Measurements from ENCODE around the gene SLC5A4. TPM values are rescaled to one million over a fixed set of nuclear protein-coding genes. Genes with fewer than 3 reads are reported as not detected.

SLC5A4 gene
- total RNA-seq, 2 experiments from 2014 or later = not detected

- H3K27me3 Mint-ChIP-seq = peaks cover 37% of the 10 kb centered on the region
- H3K27ac Mint-ChIP-seq = no peak overlapping the region
- POLR2A ChIA-PET = no interaction called here
- CTCF ChIA-PET = no interaction called here
- no peaks in the 10 kb centered on the region for H3K36me3 Mint-ChIP-seq (ENCODE audit: low read depth)
- peaks cover 6% of the 10 kb centered on the region for H3K4me1 Mint-ChIP-seq
- no peak overlapping the region for H3K4me3 Mint-ChIP-seq
- no peaks in the 10 kb centered on the region for H3K9me3 Mint-ChIP-seq
- no peak for DNase-seq
These were observed 579 bp upstream of the SLC5A4 start for GRCh38 chr22:32255726-32256125.

GRCh38 chr22:32249231-32249630, 5.9 kb downstream of the SLC5A4 start:
- no peaks in the 10 kb centered on the region for H3K9me3 Mint-ChIP-seq
- no peak overlapping the region for H3K4me3 Mint-ChIP-seq
- H3K27ac Mint-ChIP-seq = no peak overlapping the region
- CTCF ChIA-PET = no interaction called here
- POLR2A ChIA-PET = no interaction called here
- H3K36me3 Mint-ChIP-seq (ENCODE audit: low read depth) = no peaks in the 10 kb centered on the region
- peaks cover 20% of the 10 kb centered on the region for H3K27me3 Mint-ChIP-seq
- H3K4me1 Mint-ChIP-seq = no peaks in the 10 kb centered on the region
- no peak for DNase-seq

DNA sequence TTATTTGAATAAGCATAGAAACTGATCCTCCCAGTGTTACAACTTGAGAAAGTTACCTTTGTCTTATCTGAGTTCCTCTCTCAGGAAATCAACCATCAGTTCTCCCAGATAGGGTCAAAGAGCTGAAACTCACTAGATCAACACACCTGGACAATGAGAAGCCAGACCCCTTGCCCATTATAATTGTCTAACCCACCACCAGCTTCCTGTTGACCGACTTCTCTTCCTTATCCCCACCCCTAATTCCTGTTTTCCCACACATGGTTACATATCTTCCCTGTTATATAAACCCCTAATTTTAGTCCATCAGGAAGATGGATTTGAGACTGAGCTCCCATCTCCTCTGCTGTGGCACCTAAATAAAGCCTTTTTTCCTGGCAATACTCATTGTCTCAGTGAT, 6.9 kb downstream of the SLC5A4 start:
- no peak overlapping the region for H3K27ac Mint-ChIP-seq
- H3K4me1 Mint-ChIP-seq = no peaks in the 10 kb centered on the region
- no peak overlapping the region for H3K4me3 Mint-ChIP-seq
- no peak for DNase-seq
- POLR2A ChIA-PET = no interaction called here
- H3K27me3 Mint-ChIP-seq = peaks cover 22% of the 10 kb centered on the region
- H3K36me3 Mint-ChIP-seq (ENCODE audit: low read depth) = no peaks in the 10 kb centered on the region
- no peaks in the 10 kb centered on the region for H3K9me3 Mint-ChIP-seq
- CTCF ChIA-PET = no interaction called here

GRCh38 chr22:32246166-32246565, 9.0 kb downstream of the SLC5A4 start:
- Mint-ChIP-seq H3K9me3 (no peaks in the 10 kb centered on the region), H3K4me3 (no peak overlapping the region), H3K27ac (no peak overlapping the region), H3K4me1 (no peaks in the 10 kb centered on the region), H3K36me3 (ENCODE audit: low read depth) (no peaks in the 10 kb centered on the region), H3K27me3 (peaks cover 23% of the 10 kb centered on the region)
- DNase-seq = no peak
- POLR2A ChIA-PET = no interaction called here
- CTCF ChIA-PET = no interaction called here

DNA sequence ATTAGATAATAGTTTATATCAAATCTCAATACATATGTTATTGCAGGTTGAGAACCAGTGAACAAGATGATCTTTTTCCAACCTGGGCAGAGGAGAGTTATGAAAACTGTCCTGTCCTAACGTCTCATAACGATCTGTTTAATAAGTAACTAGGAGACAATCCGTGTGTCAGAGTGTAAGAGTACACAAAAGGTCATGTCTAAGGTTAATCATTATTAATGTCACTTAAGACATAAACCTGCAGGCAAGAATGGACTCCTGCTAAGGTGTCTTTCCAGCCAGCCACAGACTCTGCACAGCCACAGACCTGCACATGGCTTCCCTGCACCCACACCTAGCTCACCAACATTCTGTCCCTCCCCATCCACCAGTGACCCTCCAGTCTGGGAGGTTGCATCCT, 10.1 kb downstream of the SLC5A4 start:
- ChIA-PET CTCF (no interaction called here), POLR2A (no interaction called here)
- DNase-seq = no peak
- no peaks in the 10 kb centered on the region for H3K4me1 Mint-ChIP-seq
- no peaks in the 10 kb centered on the region for H3K9me3 Mint-ChIP-seq
- H3K4me3 Mint-ChIP-seq = no peak overlapping the region
- no peaks in the 10 kb centered on the region for H3K36me3 Mint-ChIP-seq (ENCODE audit: low read depth)
- H3K27me3 Mint-ChIP-seq = peaks cover 17% of the 10 kb centered on the region
- no peak overlapping the region for H3K27ac Mint-ChIP-seq

DNA sequence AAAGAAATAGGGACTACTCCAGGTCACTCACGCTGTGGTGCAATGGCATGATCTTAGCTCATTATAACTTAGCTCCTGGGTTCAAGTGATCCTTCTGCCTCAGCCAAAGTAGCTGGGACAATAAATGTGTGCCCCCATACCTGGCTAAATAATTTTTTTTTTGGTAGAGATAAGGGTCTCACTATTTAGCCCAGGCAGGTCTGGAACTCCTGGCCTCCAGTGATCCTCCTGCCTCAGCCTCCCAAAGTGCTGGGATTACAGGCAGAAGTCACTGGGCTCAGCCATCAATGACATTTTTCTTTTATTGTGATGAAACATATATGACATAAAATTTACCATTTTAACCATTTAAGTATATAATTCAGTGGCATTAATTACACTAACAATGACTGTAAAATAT, 10.6 kb downstream of the SLC5A4 start:
- Mint-ChIP-seq H3K4me1 (no peaks in the 10 kb centered on the region), H3K4me3 (no peak overlapping the region), H3K27ac (no peak overlapping the region), H3K9me3 (no peaks in the 10 kb centered on the region), H3K36me3 (ENCODE audit: low read depth) (no peaks in the 10 kb centered on the region), H3K27me3 (peaks cover 14% of the 10 kb centered on the region)
- POLR2A ChIA-PET = no interaction called here
- no peak for DNase-seq
- CTCF ChIA-PET = no interaction called here

DNA sequence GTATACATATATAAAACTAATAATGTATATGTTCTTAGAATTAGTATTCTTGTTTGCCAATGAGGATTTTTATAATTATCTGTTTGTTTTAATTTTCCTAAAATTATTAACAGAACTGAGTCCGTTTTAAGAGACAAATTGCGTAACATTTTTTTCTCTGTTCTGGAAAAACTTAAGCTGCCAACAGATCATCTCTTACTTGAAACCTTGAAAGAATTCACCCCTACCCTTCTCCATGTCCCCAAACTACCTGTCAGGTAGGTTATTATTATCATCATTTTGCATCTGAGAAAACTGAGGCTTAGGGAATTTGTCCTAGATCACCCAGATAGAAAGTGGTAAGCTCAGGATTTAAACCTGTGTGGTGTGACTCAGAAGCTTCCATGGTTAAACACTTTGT, 14.7 kb downstream of the SLC5A4 start:
- Mint-ChIP-seq H3K4me1 (no peaks in the 10 kb centered on the region), H3K9me3 (no peaks in the 10 kb centered on the region), H3K27me3 (peaks cover 27% of the 10 kb centered on the region), H3K27ac (no peak overlapping the region), H3K36me3 (ENCODE audit: low read depth) (no peaks in the 10 kb centered on the region), H3K4me3 (no peak overlapping the region)
- DNase-seq = no peak
- POLR2A ChIA-PET = no interaction called here
- CTCF ChIA-PET = no interaction called here

GRCh38 chr22:32237906-32238305, 17.2 kb downstream of the SLC5A4 start:
- no peaks in the 10 kb centered on the region for H3K9me3 Mint-ChIP-seq
- no peaks in the 10 kb centered on the region for H3K4me1 Mint-ChIP-seq
- no peak for DNase-seq
- ChIA-PET CTCF (no interaction called here), POLR2A (no interaction called here)
- H3K27me3 Mint-ChIP-seq = peaks cover 22% of the 10 kb centered on the region
- H3K36me3 Mint-ChIP-seq (ENCODE audit: low read depth) = no peaks in the 10 kb centered on the region
- no peak overlapping the region for H3K27ac Mint-ChIP-seq
- no peak overlapping the region for H3K4me3 Mint-ChIP-seq

DNA sequence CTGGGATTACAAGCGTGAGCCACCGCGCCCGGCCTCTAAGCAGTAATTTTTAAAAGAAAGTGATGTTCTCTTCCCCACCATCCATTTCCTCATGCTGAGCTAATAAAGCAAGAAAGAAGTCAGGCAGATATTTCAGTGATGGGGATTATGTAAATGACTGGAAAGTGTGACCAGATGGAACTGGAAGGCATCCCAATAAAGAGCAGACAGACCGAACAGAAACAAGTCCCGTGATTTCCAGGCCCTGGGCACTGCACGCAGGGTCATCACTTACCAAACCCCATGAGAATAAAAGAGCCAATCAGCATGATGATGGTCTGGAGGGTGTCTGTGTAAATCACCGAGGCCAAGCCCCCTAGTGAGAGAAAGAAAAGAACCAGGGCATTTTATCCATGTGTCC, 18.2 kb downstream of the SLC5A4 start:
- no peak for DNase-seq
- H3K36me3 Mint-ChIP-seq (ENCODE audit: low read depth) = no peaks in the 10 kb centered on the region
- no peaks in the 10 kb centered on the region for H3K4me1 Mint-ChIP-seq
- H3K27me3 Mint-ChIP-seq = peaks cover 19% of the 10 kb centered on the region
- CTCF ChIA-PET = no interaction called here
- POLR2A ChIA-PET = no interaction called here
- no peak overlapping the region for H3K27ac Mint-ChIP-seq
- H3K4me3 Mint-ChIP-seq = no peak overlapping the region
- no peaks in the 10 kb centered on the region for H3K9me3 Mint-ChIP-seq

DNA sequence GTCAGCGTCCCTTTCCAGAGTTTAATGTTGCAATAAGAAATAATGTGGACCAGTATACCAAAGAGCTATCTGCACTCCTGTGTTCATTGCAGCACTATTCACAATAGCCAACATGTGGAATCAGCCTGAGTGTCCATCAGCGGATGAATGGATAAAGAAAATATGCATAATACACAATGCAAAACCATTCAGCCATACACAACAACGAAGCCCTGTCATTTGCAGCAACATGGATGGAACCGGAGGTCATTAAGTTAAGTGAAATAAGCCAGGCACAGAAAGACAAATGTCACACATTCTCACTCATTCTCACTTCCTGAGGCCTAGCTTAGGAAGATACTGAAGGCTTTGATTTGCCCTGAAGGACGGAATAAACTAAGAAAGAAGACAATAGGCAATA, 22.1 kb downstream of the SLC5A4 start:
- no peak for DNase-seq
- H3K27me3 Mint-ChIP-seq = peaks cover 8% of the 10 kb centered on the region
- CTCF ChIA-PET = interaction anchor here (1.1 kb wide), 1 partner anchor 33 kb away, joined by 3 read pairs; no protein-coding TSS in a partner anchor
- no peaks in the 10 kb centered on the region for H3K9me3 Mint-ChIP-seq
- no peaks in the 10 kb centered on the region for H3K4me1 Mint-ChIP-seq
- no peak overlapping the region for H3K4me3 Mint-ChIP-seq
- POLR2A ChIA-PET = no interaction called here
- no peaks in the 10 kb centered on the region for H3K36me3 Mint-ChIP-seq (ENCODE audit: low read depth)
- H3K27ac Mint-ChIP-seq = no peak overlapping the region

DNA sequence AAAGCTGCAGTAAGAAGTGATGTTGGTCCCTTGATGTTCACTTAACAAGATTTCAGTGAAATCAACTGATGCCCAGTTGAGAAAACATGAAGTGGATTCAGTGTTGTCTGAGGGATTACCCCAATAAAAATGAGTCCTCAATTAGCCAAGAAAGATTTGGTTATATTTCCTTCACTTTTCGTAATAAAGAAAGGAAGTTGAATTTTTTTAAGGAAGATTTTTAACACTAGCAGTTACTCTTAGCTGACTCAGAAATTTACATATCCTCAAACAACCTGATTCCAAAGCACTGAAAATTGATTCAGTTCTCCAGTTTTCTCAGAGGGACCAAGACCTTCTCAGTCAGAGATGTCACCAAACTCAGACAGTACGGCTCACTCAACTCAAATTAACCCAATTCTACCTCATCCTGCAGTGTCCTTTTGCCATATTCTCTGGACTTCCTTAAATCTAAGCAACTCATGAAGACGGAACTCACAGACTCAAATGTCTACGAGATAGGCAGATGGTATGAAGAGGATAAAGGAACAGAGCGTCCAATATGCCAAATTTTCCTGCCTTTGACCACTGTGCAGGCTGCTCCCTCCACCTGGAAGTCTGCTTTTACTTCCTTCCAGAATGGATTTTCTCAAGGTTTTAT, 22.8 kb downstream of the SLC5A4 start:
- no peaks in the 10 kb centered on the region for H3K4me1 Mint-ChIP-seq
- ChIA-PET POLR2A (no interaction called here), CTCF (no interaction called here)

DNA sequence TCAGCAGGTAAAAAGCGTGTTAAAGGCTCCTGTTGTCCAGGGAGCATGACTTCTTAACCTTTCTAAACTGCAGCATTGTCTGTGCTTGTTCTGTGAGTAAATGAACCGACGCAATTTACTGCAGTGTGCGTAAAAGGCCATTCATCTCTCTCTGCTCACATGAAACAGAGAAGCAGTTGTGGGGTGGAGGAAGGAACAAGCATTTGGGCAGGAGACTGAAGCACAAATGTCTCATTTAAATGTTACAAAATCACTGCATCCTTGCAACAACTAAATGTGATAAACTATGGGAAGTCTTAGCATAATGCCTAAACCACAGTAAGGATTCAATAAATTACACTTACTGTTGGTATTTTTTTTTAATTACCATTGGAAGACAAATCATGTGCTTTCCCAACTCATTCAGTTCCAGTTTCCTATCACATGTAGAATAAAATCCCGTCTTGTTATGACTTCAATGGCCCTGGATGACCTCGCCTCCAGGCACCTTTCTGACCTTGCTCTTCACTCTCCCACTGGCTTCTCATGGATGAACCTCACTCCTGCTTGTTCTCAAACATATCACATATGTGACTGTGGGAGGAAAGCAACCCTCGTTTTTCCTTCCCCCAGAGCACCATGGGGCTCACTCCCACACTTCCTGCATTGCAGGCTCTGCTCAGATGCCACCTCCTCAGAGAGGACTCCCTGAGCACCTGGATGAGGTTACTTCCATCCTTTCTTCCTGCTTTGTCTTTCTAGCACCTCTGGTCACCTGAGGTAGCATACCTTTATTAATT, 28.6 kb downstream of the SLC5A4 start:
- no peaks in the 10 kb centered on the region for H3K36me3 Mint-ChIP-seq (ENCODE audit: low read depth)
- H3K9me3 Mint-ChIP-seq = no peaks in the 10 kb centered on the region
- H3K4me1 Mint-ChIP-seq = no peaks in the 10 kb centered on the region
- ChIA-PET POLR2A (no interaction called here), CTCF (interaction anchor here (0.7 to 0.8 kb wide), 2 partner anchors 24 to 40 kb away, joined by 3 to 4 read pairs; no protein-coding TSS in a partner anchor)
- H3K4me3 Mint-ChIP-seq = no peak overlapping the region
- no peak for DNase-seq
- H3K27ac Mint-ChIP-seq = no peak overlapping the region
- peaks cover 15% of the 10 kb centered on the region for H3K27me3 Mint-ChIP-seq

More for the DNA sequence above, 22.8 kb downstream of the SLC5A4 start:
- no peak for DNase-seq
- H3K27me3 Mint-ChIP-seq = peaks cover under 1% of the 10 kb centered on the region
- no peaks in the 10 kb centered on the region for H3K9me3 Mint-ChIP-seq
- H3K4me3 Mint-ChIP-seq = no peak overlapping the region
- H3K36me3 Mint-ChIP-seq (ENCODE audit: low read depth) = no peaks in the 10 kb centered on the region
- no peak overlapping the region for H3K27ac Mint-ChIP-seq

GRCh38 chr22:32222991-32223390, 32.2 kb downstream of the SLC5A4 start:
- DNase-seq = no peak
- Mint-ChIP-seq H3K4me1 (no peaks in the 10 kb centered on the region), H3K27me3 (peaks cover 23% of the 10 kb centered on the region), H3K36me3 (ENCODE audit: low read depth) (no peaks in the 10 kb centered on the region), H3K9me3 (no peaks in the 10 kb centered on the region), H3K4me3 (no peak overlapping the region), H3K27ac (no peak overlapping the region)
- POLR2A ChIA-PET = no interaction called here
- CTCF ChIA-PET = interaction anchor here (0.6 to 1.4 kb wide), 2 partner anchors 21 to 43 kb away, joined by 3 to 6 read pairs; no protein-coding TSS in a partner anchor

GRCh38 chr22:32219026-32219425, 36.1 kb downstream of the SLC5A4 start:
- H3K27me3 Mint-ChIP-seq = peaks cover 24% of the 10 kb centered on the region
- no peaks in the 10 kb centered on the region for H3K36me3 Mint-ChIP-seq (ENCODE audit: low read depth)
- no peak for DNase-seq
- no peak overlapping the region for H3K4me3 Mint-ChIP-seq
- no peaks in the 10 kb centered on the region for H3K9me3 Mint-ChIP-seq
- CTCF ChIA-PET = no interaction called here
- H3K27ac Mint-ChIP-seq = no peak overlapping the region
- H3K4me1 Mint-ChIP-seq = no peaks in the 10 kb centered on the region
- POLR2A ChIA-PET = no interaction called here
